Measurements from ENCODE around the gene APBA2.
A peak's percentile ranks its signal among the peaks of the same experiment; 100 is the strongest.
"Not testable (repeated sequence)": the region's sequence is repeated elsewhere in the genome, so short reads cannot be mapped to it uniquely, and the experiment has no call there.

APBA2 gene

GRCh38 chr15:29040370-29040751 is 154.6 kb downstream of the APBA2 start:
- no peak overlapping the region for H3K18ac ChIP-seq (ENCODE audit: low read depth in 1 of 2, low read length in 2 of 2)
- no peak overlapping the region for H2BK5ac ChIP-seq (ENCODE audit: low read depth, low read length, poor library complexity, severe bottlenecking)
- DNase-seq: no peak
- no peak overlapping the region for H3K4me3 ChIP-seq (ENCODE audit: insufficient read depth in 1 of 2, low read depth in 1 of 2, low read length in 2 of 2)
- no peak overlapping the region for H2BK12ac ChIP-seq (ENCODE audit: low read length in 2 of 2)
- no peak overlapping the region for H2BK15ac ChIP-seq (ENCODE audit: low read depth, poor library complexity, severe bottlenecking)
- H4K8ac ChIP-seq (ENCODE audit: low read length): no peak overlapping the region
- H2AFZ ChIP-seq (ENCODE audit: low read depth, low read length): no peak overlapping the region
- H2BK120ac ChIP-seq (ENCODE audit: low read depth, low read length): no peak overlapping the region
- no peaks in the 10 kb centered on the region for H3K36me3 ChIP-seq (ENCODE audit: control insufficient read depth in 1 of 2, insufficient read depth in 2 of 2, low read depth in 1 of 2, low read length in 2 of 2)
- no peak overlapping the region for H3K27ac ChIP-seq (ENCODE audit: low read length, poor library complexity, severe bottlenecking)
- H3K27me3 ChIP-seq (ENCODE audit: control insufficient read depth in 1 of 2, insufficient read depth in 1 of 2, low read length in 2 of 2): peaks cover 0 to 5% of the 10 kb centered on the region in 2 experiments
- H3K4ac ChIP-seq (ENCODE audit: low read depth in 1 of 2, low read length in 2 of 2): no peak overlapping the region
- H3K14ac ChIP-seq (ENCODE audit: low read length in 2 of 2): no peak overlapping the region
- H3K4me2 ChIP-seq (ENCODE audit: low read length, poor library complexity, severe bottlenecking): no peak overlapping the region
- no peak overlapping the region for H4K91ac ChIP-seq (ENCODE audit: low read length)
- H2AK5ac ChIP-seq (ENCODE audit: low read length, severe bottlenecking): no peak overlapping the region
- no peak overlapping the region for H3K9ac ChIP-seq (ENCODE audit: low read length)
- peaks cover 2% of the 10 kb centered on the region for H3K4me1 ChIP-seq (ENCODE audit: control insufficient read depth, insufficient read depth, low read depth, low read length)
- WGBS: 81% methylated on average over 7 of the region's 8 CpGs
- H3K9me3 ChIP-seq (ENCODE audit: control insufficient read depth, low read length): no peaks in the 10 kb centered on the region
- no peak overlapping the region for H3K23ac ChIP-seq (ENCODE audit: low read length in 2 of 2)
- H3K79me1 ChIP-seq (replicated peaks; ENCODE audit: low read length, poor library complexity, severe bottlenecking): peaks cover 3% of the 10 kb centered on the region

- DNase-seq: peak; percentile 23
- Histone ChIP-seq H2BK12ac (ENCODE audit: low read length in 2 of 2) (no peak overlapping the region), H3K27ac (ENCODE audit: low read length, poor library complexity, severe bottlenecking) (peak overlapping the region; percentile 20), H2AK5ac (ENCODE audit: low read length, severe bottlenecking) (no peak overlapping the region), H3K23ac (ENCODE audit: low read length in 2 of 2) (no peak overlapping the region), H2BK15ac (ENCODE audit: low read depth, poor library complexity, severe bottlenecking) (no peak overlapping the region), H2BK5ac (ENCODE audit: low read depth, low read length, poor library complexity, severe bottlenecking) (no peak overlapping the region), H2BK120ac (ENCODE audit: low read depth, low read length) (no peak overlapping the region), H3K36me3 (ENCODE audit: control insufficient read depth in 1 of 2, insufficient read depth in 2 of 2, low read depth in 1 of 2, low read length in 2 of 2) (no peaks in the 10 kb centered on the region), H4K91ac (ENCODE audit: low read length) (no peak overlapping the region), H3K14ac (ENCODE audit: low read length in 2 of 2) (no peak overlapping the region), H3K9ac (ENCODE audit: low read length) (no peak overlapping the region), H3K4me1 (ENCODE audit: control insufficient read depth, insufficient read depth, low read depth, low read length) (no peaks in the 10 kb centered on the region), H3K18ac (ENCODE audit: low read depth in 1 of 2, low read length in 2 of 2) (no peak overlapping the region), H4K8ac (ENCODE audit: low read length) (no peak overlapping the region), H3K79me1 (replicated peaks; ENCODE audit: low read length, poor library complexity, severe bottlenecking) (peaks cover 1% of the 10 kb centered on the region), H3K4me3 (ENCODE audit: insufficient read depth in 1 of 2, low read depth in 1 of 2, low read length in 2 of 2) (no peak overlapping the region), H3K4me2 (ENCODE audit: low read length, poor library complexity, severe bottlenecking) (no peak overlapping the region), H2AFZ (ENCODE audit: low read depth, low read length) (no peak overlapping the region), H3K27me3 (ENCODE audit: control insufficient read depth in 1 of 2, insufficient read depth in 1 of 2, low read length in 2 of 2) (peaks cover 0 to 5% of the 10 kb centered on the region in 2 experiments), H3K9me3 (ENCODE audit: control insufficient read depth, low read length) (no peaks in the 10 kb centered on the region), H3K4ac (ENCODE audit: low read depth in 1 of 2, low read length in 2 of 2) (no peak overlapping the region)
- 83% methylated on average over 9 of the region's 9 CpGs for WGBS
These were observed 158.1 kb downstream of the APBA2 start for GRCh38 chr15:29043736-29044502.

GRCh38 chr15:29044503-29044901 is 158.7 kb downstream of the APBA2 start:
- Histone ChIP-seq H2BK12ac (ENCODE audit: low read length in 2 of 2) (no peak overlapping the region), H3K18ac (ENCODE audit: low read depth in 1 of 2, low read length in 2 of 2) (no peak overlapping the region), H2BK120ac (ENCODE audit: low read depth, low read length) (no peak overlapping the region), H2AK5ac (ENCODE audit: low read length, severe bottlenecking) (no peak overlapping the region), H3K4me2 (ENCODE audit: low read length, poor library complexity, severe bottlenecking) (no peak overlapping the region), H4K91ac (ENCODE audit: low read length) (no peak overlapping the region), H3K79me1 (replicated peaks; ENCODE audit: low read length, poor library complexity, severe bottlenecking) (peaks cover 1% of the 10 kb centered on the region), H3K23ac (ENCODE audit: low read length in 2 of 2) (no peak overlapping the region), H2AFZ (ENCODE audit: low read depth, low read length) (no peak overlapping the region), H4K8ac (ENCODE audit: low read length) (peak overlapping the region; percentile 63), H3K9me3 (ENCODE audit: control insufficient read depth, low read length) (no peaks in the 10 kb centered on the region), H3K4me1 (ENCODE audit: control insufficient read depth, insufficient read depth, low read depth, low read length) (no peaks in the 10 kb centered on the region), H3K4me3 (ENCODE audit: insufficient read depth in 1 of 2, low read depth in 1 of 2, low read length in 2 of 2) (no peak overlapping the region), H2BK5ac (ENCODE audit: low read depth, low read length, poor library complexity, severe bottlenecking) (no peak overlapping the region), H2BK15ac (ENCODE audit: low read depth, poor library complexity, severe bottlenecking) (no peak overlapping the region), H3K4ac (ENCODE audit: low read depth in 1 of 2, low read length in 2 of 2) (no peak overlapping the region), H3K14ac (ENCODE audit: low read length in 2 of 2) (no peak overlapping the region), H3K36me3 (ENCODE audit: control insufficient read depth in 1 of 2, insufficient read depth in 2 of 2, low read depth in 1 of 2, low read length in 2 of 2) (no peaks in the 10 kb centered on the region), H3K27ac (ENCODE audit: low read length, poor library complexity, severe bottlenecking) (no peak overlapping the region), H3K9ac (ENCODE audit: low read length) (no peak overlapping the region), H3K27me3 (ENCODE audit: control insufficient read depth in 1 of 2, insufficient read depth in 1 of 2, low read length in 2 of 2) (peaks cover 0 to 5% of the 10 kb centered on the region in 2 experiments)
- whole genome bisulfite sequencing: 60% methylated on average over 1 of the region's 1 CpG
- DNase-seq: peak; percentile 31

- H3K4me1 ChIP-seq (ENCODE audit: control insufficient read depth, insufficient read depth, low read depth, low read length); H3K79me1 ChIP-seq (replicated peaks; ENCODE audit: low read length, poor library complexity, severe bottlenecking); H3K18ac ChIP-seq (ENCODE audit: low read depth in 1 of 2, low read length in 2 of 2); H2BK120ac ChIP-seq (ENCODE audit: low read depth, low read length); H2BK5ac ChIP-seq (ENCODE audit: low read depth, low read length, poor library complexity, severe bottlenecking); H2AFZ ChIP-seq (ENCODE audit: low read depth, low read length); H3K4me3 ChIP-seq (ENCODE audit: insufficient read depth in 1 of 2, low read depth in 1 of 2, low read length in 2 of 2); H2AK5ac ChIP-seq (ENCODE audit: low read length, severe bottlenecking); H3K4me2 ChIP-seq (ENCODE audit: low read length, poor library complexity, severe bottlenecking); H2BK15ac ChIP-seq (ENCODE audit: low read depth, poor library complexity, severe bottlenecking); H2BK12ac ChIP-seq (ENCODE audit: low read length in 2 of 2); H3K27ac ChIP-seq (ENCODE audit: low read length, poor library complexity, severe bottlenecking); DNase-seq; H3K23ac ChIP-seq (ENCODE audit: low read length in 2 of 2); H3K9ac ChIP-seq (ENCODE audit: low read length); H4K8ac ChIP-seq (ENCODE audit: low read length); H3K4ac ChIP-seq (ENCODE audit: low read depth in 1 of 2, low read length in 2 of 2); H3K36me3 ChIP-seq (ENCODE audit: control insufficient read depth in 1 of 2, insufficient read depth in 2 of 2, low read depth in 1 of 2, low read length in 2 of 2); H3K14ac ChIP-seq (ENCODE audit: low read length in 2 of 2); H3K9me3 ChIP-seq (ENCODE audit: control insufficient read depth, low read length); H4K91ac ChIP-seq (ENCODE audit: low read length); H3K27me3 ChIP-seq (ENCODE audit: control insufficient read depth in 1 of 2, insufficient read depth in 1 of 2, low read length in 2 of 2): not testable (repeated sequence)
- 90% methylated on average over 7 of the region's 7 CpGs for WGBS
These were observed 159.4 kb downstream of the APBA2 start for GRCh38 chr15:29045161-29045560.
